CD14-positive monocyte (primary cell): ENCODE measurements around the gene MACO1. TPM values are rescaled to one million over a fixed set of nuclear protein-coding genes. Genes with fewer than 3 reads are reported as not detected.
A peak's percentile ranks its signal among the peaks of the same experiment; 100 is the strongest.

ENCODE experiments used
- DNase-seq, 3 donors: peaks; one replicate each; pipeline ENCODE4 v3.0.0-alpha.2; 2011 to 2022
- H2AFZ ChIP-seq: 2 replicates; pipeline ENCODE4 v1.6.0; 2012; ENCODE audit warnings: mild to moderate bottlenecking, low read depth, low read length, inconsistent platforms; ENCODE audit not compliant: insufficient read depth, poor library complexity, severe bottlenecking
- H3K27ac ChIP-seq, 2 donors: 1 replicate in 1 of 2; 2 replicates in 1 of 2; pipeline ENCODE4 v1.5.1; 2012 to 2013; ENCODE audit warnings: low read length in 2 of 2, control low read depth in 1 of 2, inconsistent platforms in 1 of 2, low read depth in 1 of 2, mild to moderate bottlenecking in 1 of 2
- H3K27me3 ChIP-seq, 2 donors: one replicate each; pipeline versions ENCODE4 v1.6.0 to v1.6.1; 2011 to 2013; ENCODE audit warnings: low read length in 2 of 2; ENCODE audit not compliant: control insufficient read depth in 2 of 2, insufficient read depth in 2 of 2
- H3K36me3 ChIP-seq, 2 donors: replicated peaks in 1 of 2; 1 replicate in 1 of 2; 2 replicates in 1 of 2; pipeline versions ENCODE4 v1.5.1 to v1.6.1; 2012 to 2013; ENCODE audit warnings: low read length in 2 of 2, control low read depth in 1 of 2, inconsistent platforms in 1 of 2, mild to moderate bottlenecking in 1 of 2; ENCODE audit not compliant: insufficient read depth in 2 of 2, control insufficient read depth in 1 of 2
- H3K4me1 ChIP-seq, 2 donors: 1 replicate in 1 of 2; 2 replicates in 1 of 2; pipeline versions ENCODE4 v1.5.1 to v1.6.1; 2012 to 2013; ENCODE audit warnings: low read length in 2 of 2, control low read depth in 1 of 2, inconsistent platforms in 1 of 2, mild to moderate bottlenecking in 1 of 2, moderate library complexity in 1 of 2; ENCODE audit not compliant: insufficient read depth in 2 of 2, control insufficient read depth in 1 of 2
- H3K4me2 ChIP-seq: replicated peaks from 2 replicates; pipeline ENCODE3; 2012; ENCODE audit warnings: low read length, moderate library complexity, mild to moderate bottlenecking; ENCODE audit not compliant: poor library complexity, severe bottlenecking; ENCODE audit errors: extremely low read depth
- H3K4me3 ChIP-seq, 3 experiments: fragments of 200-600 bp in 1 of 3; sonication (generic) in 1 of 3; replicated peaks in 1 of 3; 1 replicate in 2 of 3; 2 replicates in 1 of 3; pipeline ENCODE4 v1.5.1; 2011 to 2013; ENCODE audit warnings: low read length in 3 of 3, mild to moderate bottlenecking in 3 of 3, control low read depth in 2 of 3, low read depth in 2 of 3, inconsistent platforms in 1 of 3, moderate library complexity in 1 of 3
- H3K79me2 ChIP-seq: 2 replicates; pipeline ENCODE4 v1.6.0; 2012; ENCODE audit warnings: mild to moderate bottlenecking, control low read depth, inconsistent platforms, low read length, moderate library complexity; ENCODE audit not compliant: insufficient read depth
- H3K9ac ChIP-seq: 2 replicates; pipeline ENCODE4 v1.6.0; 2017; ENCODE audit warnings: low read length, mild to moderate bottlenecking; ENCODE audit not compliant: insufficient read depth, poor library complexity, severe bottlenecking
- H3K9me3 ChIP-seq, 2 donors: replicated peaks in 1 of 2; 1 replicate in 1 of 2; 2 replicates in 1 of 2; pipeline versions ENCODE4 v1.5.1 to v1.6.1; 2012 to 2013; ENCODE audit warnings: low read length in 2 of 2, control low read depth in 1 of 2; ENCODE audit not compliant: control insufficient read depth in 1 of 2, insufficient read depth in 1 of 2
- H4K20me1 ChIP-seq: 2 replicates; pipeline ENCODE4 v1.6.0; 2012; ENCODE audit warnings: mild to moderate bottlenecking, low read length, control low read depth, moderate library complexity; ENCODE audit not compliant: insufficient read depth
- H3K27ac Mint-ChIP-seq, 7 donors: one replicate each; pipeline ENCODE4 v1.8.0; 2020; ENCODE audit warnings: mild to moderate bottlenecking in 7 of 7, mixed read lengths in 7 of 7, moderate library complexity in 6 of 7, inconsistent platforms in 2 of 7
- H3K27me3 Mint-ChIP-seq, 3 donors: one replicate each; pipeline ENCODE4 v1.8.0; 2021 to 2022; ENCODE audit warnings: low read depth in 3 of 3, mild to moderate bottlenecking in 3 of 3, mixed read lengths in 3 of 3, moderate library complexity in 3 of 3, inconsistent platforms in 1 of 3
- H3K36me3 Mint-ChIP-seq, 2 donors: one replicate each; pipeline ENCODE4 v1.8.0; 2020; ENCODE audit warnings: mixed read lengths in 2 of 2, inconsistent platforms in 1 of 2, mild to moderate bottlenecking in 1 of 2
- H3K4me1 Mint-ChIP-seq: one replicate; pipeline ENCODE4 v1.8.0; 2020; ENCODE audit warnings: mild to moderate bottlenecking, mixed read lengths
- H3K4me3 Mint-ChIP-seq, 2 donors: one replicate each; pipeline ENCODE4 v1.8.0; 2020; ENCODE audit warnings: mild to moderate bottlenecking in 2 of 2, mixed read lengths in 2 of 2, moderate library complexity in 1 of 2
- H3K9me3 Mint-ChIP-seq, 7 donors: one replicate each; pipeline ENCODE4 v1.8.0; 2020 to 2022; ENCODE audit warnings: mixed read lengths in 7 of 7, mild to moderate bottlenecking in 6 of 7, moderate library complexity in 6 of 7, inconsistent platforms in 2 of 7
- CTCF ChIP-seq: fragments of 200-600 bp; IDR thresholded peaks from one replicate; pipeline ENCODE4 v1.8.0; 2022; ENCODE audit warnings: antibody characterized with exemption, mild to moderate bottlenecking
- WGBS: methylation state at CpG from one replicate; pipeline ENCODE4 v1.1.5; 2013; ENCODE audit warnings: missing lambda C conversion rate; ENCODE audit not compliant: insufficient coverage; 5-methylcytosine and 5-hydroxymethylcytosine counted together
- intact Hi-C, 2 donors: fragments of 100-400 bp; cut with micrococcal nuclease; formaldehyde crosslinking; loops; one replicate each; pipeline versions ENCODE4 v1.15.0 to v1.15.1; 2023
- polyA plus RNA-seq, 3 donors: library from polyadenylated mRNA; depleted of rRNA in 1 of 3; unstranded in 2 of 3; stranded (reverse) in 1 of 3; fragments of 300-500 nt in 2 of 3; fragments of >200 nt in 1 of 3; fragmentation: Illumina TruSeq in 2 of 3; gene quantifications; 1 replicate in 2 of 3; 2 replicates in 1 of 3; pipeline ENCODE4 v1.2.3, GENCODE V29; 2012 to 2021

The MACO1 gene
- polyA plus RNA-seq, 3 donors, result 2.6 to 4.1 (median 3.9) TPM

- H3K9ac ChIP-seq, result no peak overlapping the region
- H2AFZ ChIP-seq, result no peak overlapping the region
- H3K27ac ChIP-seq, result no peak overlapping the region
- H3K4me2 ChIP-seq, result no peak overlapping the region
- TF ChIP-seq CTCF, result no peak
- intact Hi-C loops, result no loop called here
- H3K36me3 ChIP-seq, result peaks cover 4 to 29% of the 10 kb centered on the region in 2 donors
- Mint-ChIP-seq H3K4me1 (peaks cover 7% of the 10 kb centered on the region), H3K4me3 (no peak overlapping the region), H3K27ac (peak overlapping the region in 1 of 7 donors; percentile 50), H3K9me3 (no peaks in the 10 kb centered on the region), H3K36me3 (peaks cover 35 to 59% of the 10 kb centered on the region in 2 donors), H3K27me3 (peaks cover 0 to 2% (median 0%) of the 10 kb centered on the region in 3 donors)
- no peaks in the 10 kb centered on the region for H3K27me3 ChIP-seq
- no peak for DNase-seq
- no peaks in the 10 kb centered on the region for H3K4me1 ChIP-seq
- H3K79me2 ChIP-seq, result peaks cover 3% of the 10 kb centered on the region
- H3K4me3 ChIP-seq, result no peak overlapping the region
- no peaks in the 10 kb centered on the region for H3K9me3 ChIP-seq
- H4K20me1 ChIP-seq, result no peaks in the 10 kb centered on the region
These were observed 37.3 kb downstream of the MACO1 start for GRCh38 chr1:25468033-25468432.

- Histone ChIP-seq H3K79me2 (no peaks in the 10 kb centered on the region), H3K36me3 (peaks cover 4 to 36% of the 10 kb centered on the region in 2 donors), H2AFZ (no peak overlapping the region), H3K9me3 (no peaks in the 10 kb centered on the region), H4K20me1 (no peaks in the 10 kb centered on the region), H3K9ac (no peak overlapping the region), H3K4me3 (no peak overlapping the region), H3K4me1 (no peaks in the 10 kb centered on the region), H3K27me3 (no peaks in the 10 kb centered on the region), H3K4me2 (no peak overlapping the region), H3K27ac (no peak overlapping the region)
- TF ChIP-seq CTCF, result no peak
- DNase-seq, result no peak
- Mint-ChIP-seq H3K4me1 (peaks cover 11% of the 10 kb centered on the region), H3K27me3 (no peaks in the 10 kb centered on the region), H3K36me3 (peaks cover 36 to 54% of the 10 kb centered on the region in 2 donors), H3K4me3 (no peak overlapping the region), H3K27ac (no peak overlapping the region), H3K9me3 (no peaks in the 10 kb centered on the region)
- WGBS, result 100% methylated on average over 1 of the region's 2 CpGs
- intact Hi-C loops, result no loop called here
These were observed 38.5 kb downstream of the MACO1 start for GRCh38 chr1:25469177-25469576.
